Measurements from ENCODE around the gene MTM1.

DNA sequence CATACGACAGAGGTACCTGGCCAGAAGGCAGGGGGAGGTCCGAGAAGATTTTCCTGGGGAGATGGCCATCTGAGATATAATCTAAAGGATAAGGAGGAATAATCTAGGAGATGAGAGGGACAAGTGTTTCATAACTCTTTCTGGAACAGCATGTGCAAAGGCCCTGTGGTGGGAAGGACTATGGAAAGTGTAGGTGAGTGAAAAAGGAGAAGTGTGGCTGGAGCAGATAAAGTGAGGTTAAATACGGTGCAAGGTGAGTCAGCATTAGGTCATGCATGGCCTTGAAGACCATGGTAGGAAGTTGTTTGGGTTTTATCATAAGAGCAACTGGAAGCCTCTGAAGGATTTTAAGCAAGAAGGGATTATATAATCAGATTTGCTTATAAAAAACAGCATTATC, 34.6 kb upstream of the MTM1 start:
- TF ChIP-seq, protein P1, sequence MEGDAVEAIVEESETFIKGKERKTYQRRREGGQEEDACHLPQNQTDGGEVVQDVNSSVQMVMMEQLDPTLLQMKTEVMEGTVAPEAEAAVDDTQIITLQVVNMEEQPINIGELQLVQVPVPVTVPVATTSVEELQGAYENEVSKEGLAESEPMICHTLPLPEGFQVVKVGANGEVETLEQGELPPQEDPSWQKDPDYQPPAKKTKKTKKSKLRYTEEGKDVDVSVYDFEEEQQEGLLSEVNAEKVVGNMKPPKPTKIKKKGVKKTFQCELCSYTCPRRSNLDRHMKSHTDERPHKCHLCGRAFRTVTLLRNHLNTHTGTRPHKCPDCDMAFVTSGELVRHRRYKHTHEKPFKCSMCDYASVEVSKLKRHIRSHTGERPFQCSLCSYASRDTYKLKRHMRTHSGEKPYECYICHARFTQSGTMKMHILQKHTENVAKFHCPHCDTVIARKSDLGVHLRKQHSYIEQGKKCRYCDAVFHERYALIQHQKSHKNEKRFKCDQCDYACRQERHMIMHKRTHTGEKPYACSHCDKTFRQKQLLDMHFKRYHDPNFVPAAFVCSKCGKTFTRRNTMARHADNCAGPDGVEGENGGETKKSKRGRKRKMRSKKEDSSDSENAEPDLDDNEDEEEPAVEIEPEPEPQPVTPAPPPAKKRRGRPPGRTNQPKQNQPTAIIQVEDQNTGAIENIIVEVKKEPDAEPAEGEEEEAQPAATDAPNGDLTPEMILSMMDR (IDR thresholded peaks at IDR 0.05; ENCODE audit: poor library complexity, severe bottlenecking) = no peak
- no peak for TF ChIP-seq EZH2 (IDR thresholded peaks at IDR 0.05; ENCODE audit: borderline replicate concordance, insufficient read depth, low read length, poor library complexity, severe bottlenecking)
- no peak for TF ChIP-seq SMC3 (conservative IDR thresholded peaks at IDR 0.05; ENCODE audit: poor library complexity)

Measured in neural cell (in vitro differentiated cells).